Esophagus squamous epithelium (tissue), 4 donors: Measurements from ENCODE around the gene HRH4.

Experiments
- POLR2A ChIP-seq, 4 donors: fragments of 450-650 bp; IDR thresholded peaks; one replicate each; pipeline ENCODE4 v1.6.1; 2017; ENCODE audit warnings: antibody characterized with exemption in 4 of 4, mild to moderate bottlenecking in 4 of 4, moderate library complexity in 3 of 4
- TF ChIP-seq, protein P1 (sequence below), 6 experiments: fragments of 450-650 bp in 4 of 6; fragments of 200-600 bp in 2 of 6; sonication (generic) in 2 of 6; IDR thresholded peaks; one replicate each; pipeline ENCODE4 v1.5.1; 2016 to 2019; ENCODE audit warnings: antibody characterized with exemption in 6 of 6, mild to moderate bottlenecking in 4 of 6, moderate library complexity in 4 of 6

GRCh38 chr18:24500766-24501165, 40.3 kb downstream of the HRH4 start:
- TF ChIP-seq, protein P1, sequence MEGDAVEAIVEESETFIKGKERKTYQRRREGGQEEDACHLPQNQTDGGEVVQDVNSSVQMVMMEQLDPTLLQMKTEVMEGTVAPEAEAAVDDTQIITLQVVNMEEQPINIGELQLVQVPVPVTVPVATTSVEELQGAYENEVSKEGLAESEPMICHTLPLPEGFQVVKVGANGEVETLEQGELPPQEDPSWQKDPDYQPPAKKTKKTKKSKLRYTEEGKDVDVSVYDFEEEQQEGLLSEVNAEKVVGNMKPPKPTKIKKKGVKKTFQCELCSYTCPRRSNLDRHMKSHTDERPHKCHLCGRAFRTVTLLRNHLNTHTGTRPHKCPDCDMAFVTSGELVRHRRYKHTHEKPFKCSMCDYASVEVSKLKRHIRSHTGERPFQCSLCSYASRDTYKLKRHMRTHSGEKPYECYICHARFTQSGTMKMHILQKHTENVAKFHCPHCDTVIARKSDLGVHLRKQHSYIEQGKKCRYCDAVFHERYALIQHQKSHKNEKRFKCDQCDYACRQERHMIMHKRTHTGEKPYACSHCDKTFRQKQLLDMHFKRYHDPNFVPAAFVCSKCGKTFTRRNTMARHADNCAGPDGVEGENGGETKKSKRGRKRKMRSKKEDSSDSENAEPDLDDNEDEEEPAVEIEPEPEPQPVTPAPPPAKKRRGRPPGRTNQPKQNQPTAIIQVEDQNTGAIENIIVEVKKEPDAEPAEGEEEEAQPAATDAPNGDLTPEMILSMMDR (IDR thresholded peaks at IDR 0.05), result no peak
- TF ChIP-seq POLR2A (IDR thresholded peaks at IDR 0.05), result no peak
